ENCODE data around the gene KLK3. TPM values are rescaled to one million over a fixed set of nuclear protein-coding genes. Genes with fewer than 3 reads are reported as not detected.
A peak's percentile ranks its signal among the peaks of the same experiment; 100 is the strongest.

The KLK3 gene
- total RNA-seq, 2 experiments from 2014 or later = not detected

GRCh38 chr19:50814883-50815282 lies 39.8 kb upstream of the KLK3 start:
- Mint-ChIP-seq H3K4me1 (ENCODE audit: low read depth) (peaks cover 30% of the 10 kb centered on the region), H3K36me3 (ENCODE audit: low read depth) (peaks cover 3% of the 10 kb centered on the region), H3K9me3 (no peaks in the 10 kb centered on the region), H3K27me3 (peaks cover 53% of the 10 kb centered on the region), H3K4me3 (no peak overlapping the region), H3K27ac (no peak overlapping the region)
- no peak for TF ChIP-seq CTCF (IDR thresholded peaks at IDR 0.05)
- DNase-seq (no peak), ATAC-seq (no peak)
- CTCF ChIA-PET = interaction anchor here (1.9 kb wide), 1 partner anchor 107 kb away, joined by 7 read pairs; no protein-coding TSS in a partner anchor
- POLR2A ChIA-PET = interaction anchor here (0.7 to 4.6 kb wide), 2 partner anchors 11 to 19 kb away, joined by 3 to 22 read pairs; no protein-coding TSS in a partner anchor
- intact Hi-C loops (cut with micrococcal nuclease) = no loop called here

- intact Hi-C loops (cut with micrococcal nuclease) = no loop called here
- CTCF ChIA-PET = interaction anchor here (1.9 kb wide), 1 partner anchor 106 kb away, joined by 7 read pairs; no protein-coding TSS in a partner anchor
- Mint-ChIP-seq H3K27me3 (peaks cover 58% of the 10 kb centered on the region), H3K9me3 (no peaks in the 10 kb centered on the region), H3K4me1 (ENCODE audit: low read depth) (peaks cover 35% of the 10 kb centered on the region), H3K27ac (no peak overlapping the region), H3K4me3 (no peak overlapping the region), H3K36me3 (ENCODE audit: low read depth) (peaks cover 3% of the 10 kb centered on the region)
- no peak for TF ChIP-seq CTCF (IDR thresholded peaks at IDR 0.05)
- POLR2A ChIA-PET = interaction anchor here (0.7 to 4.6 kb wide), 2 partner anchors 11 to 19 kb away, joined by 3 to 22 read pairs; no protein-coding TSS in a partner anchor
- ATAC-seq (no peak), DNase-seq (no peak)
Measured at GRCh38 chr19:50815439-50815838, 39.3 kb upstream of the KLK3 start.

- intact Hi-C loops (cut with micrococcal nuclease) = no loop called here
- H3K36me3 Mint-ChIP-seq (ENCODE audit: low read depth) = peaks cover 3% of the 10 kb centered on the region
- ChIA-PET POLR2A (interaction anchor here (0.5 to 2.1 kb wide), 4 partner anchors 11 to 27 kb away, joined by 3 to 12 read pairs (median 4); no protein-coding TSS in a partner anchor), CTCF (no interaction called here)
- TF ChIP-seq CTCF (IDR thresholded peaks at IDR 0.05) = no peak
- H3K9me3 Mint-ChIP-seq = no peaks in the 10 kb centered on the region
- peaks cover 40% of the 10 kb centered on the region for H3K4me1 Mint-ChIP-seq (ENCODE audit: low read depth)
- DNase-seq (peak; percentile 73), ATAC-seq (peak; percentile 63)
- H3K27ac Mint-ChIP-seq = peak overlapping the region; percentile 71
- peaks cover 73% of the 10 kb centered on the region for H3K27me3 Mint-ChIP-seq
- H3K4me3 Mint-ChIP-seq = peak overlapping the region; percentile 70
Measured at GRCh38 chr19:50817941-50818858, 36.5 kb upstream of the KLK3 start.

- H3K36me3 Mint-ChIP-seq (ENCODE audit: low read depth) = peaks cover 3% of the 10 kb centered on the region
- no peak for TF ChIP-seq CTCF (IDR thresholded peaks at IDR 0.05)
- ChIA-PET CTCF (interaction anchor here (1.0 kb wide), 1 partner anchor 8 kb away, joined by 3 read pairs; no protein-coding TSS in a partner anchor), POLR2A (interaction anchor here (1.0 to 2.7 kb wide), 3 partner anchors 14 to 16 kb away, joined by 3 to 12 read pairs (median 9); no protein-coding TSS in a partner anchor)
- ATAC-seq (no peak), DNase-seq (no peak)
- peaks cover 73% of the 10 kb centered on the region for H3K27me3 Mint-ChIP-seq
- peak overlapping the region; percentile 70 for H3K4me3 Mint-ChIP-seq
- no peak overlapping the region for H3K27ac Mint-ChIP-seq
- intact Hi-C loops (cut with micrococcal nuclease) = no loop called here
- no peaks in the 10 kb centered on the region for H3K9me3 Mint-ChIP-seq
- H3K4me1 Mint-ChIP-seq (ENCODE audit: low read depth) = peaks cover 40% of the 10 kb centered on the region
Measured at GRCh38 chr19:50818859-50819472, 35.7 kb upstream of the KLK3 start.
